Stimulated activated effector memory CD8-positive, alpha-beta T cell treated with anti-CD3 and anti-CD28 coated beads, Interleukin-12 subunit alpha, Interleukin-12 subunit beta, amount 100 ng/mL, for 72 hours (primary cell): Measurements from ENCODE around the gene NARS2.
"Not testable (repeated sequence)": the region's sequence is repeated elsewhere in the genome, so short reads cannot be mapped to it uniquely, and the experiment has no call there.

Experiments
- ATAC-seq: fragments of 150-1000 bp; cut with Tn5 transposase; 2 replicates; pipeline ENCODE4 v1.10.0; 2021
- DNase-seq, 2 donors: peaks; one replicate each; pipeline ENCODE4 v3.0.0; 2021 to 2022; ENCODE audit warnings: low spot score in 2 of 2
- H3K27ac Mint-ChIP-seq: one replicate; pipeline ENCODE4 v1.8.0; 2022; ENCODE audit warnings: mild to moderate bottlenecking, mixed read lengths
- H3K36me3 Mint-ChIP-seq: one replicate; pipeline ENCODE4 v1.8.0; 2022; ENCODE audit warnings: mild to moderate bottlenecking, mixed read lengths
- H3K4me1 Mint-ChIP-seq: one replicate; pipeline ENCODE4 v1.8.0; 2022; ENCODE audit warnings: mixed read lengths
- H3K4me3 Mint-ChIP-seq: one replicate; pipeline ENCODE4 v1.8.0; 2022; ENCODE audit warnings: mild to moderate bottlenecking, mixed read lengths
- H3K9me3 Mint-ChIP-seq: one replicate; pipeline ENCODE4 v1.8.0; 2022; ENCODE audit warnings: mixed read lengths

NARS2 gene, protein sequence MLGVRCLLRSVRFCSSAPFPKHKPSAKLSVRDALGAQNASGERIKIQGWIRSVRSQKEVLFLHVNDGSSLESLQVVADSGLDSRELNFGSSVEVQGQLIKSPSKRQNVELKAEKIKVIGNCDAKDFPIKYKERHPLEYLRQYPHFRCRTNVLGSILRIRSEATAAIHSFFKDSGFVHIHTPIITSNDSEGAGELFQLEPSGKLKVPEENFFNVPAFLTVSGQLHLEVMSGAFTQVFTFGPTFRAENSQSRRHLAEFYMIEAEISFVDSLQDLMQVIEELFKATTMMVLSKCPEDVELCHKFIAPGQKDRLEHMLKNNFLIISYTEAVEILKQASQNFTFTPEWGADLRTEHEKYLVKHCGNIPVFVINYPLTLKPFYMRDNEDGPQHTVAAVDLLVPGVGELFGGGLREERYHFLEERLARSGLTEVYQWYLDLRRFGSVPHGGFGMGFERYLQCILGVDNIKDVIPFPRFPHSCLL

GRCh38 chr11:78574386-78575381, at the start of gene NARS2:
Gene NARS2 (minus strand): TSS chr11:78574864. CDS start chr11:78574488, 376 bp downstream.
- Mint-ChIP-seq H3K9me3 (no peaks in the 10 kb centered on the region), H3K36me3 (peaks cover 27% of the 10 kb centered on the region), H3K4me3 (peak within 1 kb of the TSS; percentile 95), H3K27ac (peak within 1 kb of the TSS; percentile 96), H3K4me1 (peaks cover 22% of the 10 kb centered on the region)
- peak; percentile 96 for ATAC-seq
- DNase-seq, result peak; percentile 93 to 98

- H3K9me3 Mint-ChIP-seq, result peaks cover 11% of the 10 kb centered on the region
- H3K27ac Mint-ChIP-seq, result no peak overlapping the region
- no peaks in the 10 kb centered on the region for H3K36me3 Mint-ChIP-seq
- ATAC-seq, result no peak
- H3K4me1 Mint-ChIP-seq, result no peaks in the 10 kb centered on the region
- DNase-seq, result no peak
- H3K4me3 Mint-ChIP-seq, result no peak overlapping the region
These were observed 48.0 kb upstream of the NARS2 start for GRCh38 chr11:78622666-78623065.

- H3K9me3 Mint-ChIP-seq, result peaks cover 8% of the 10 kb centered on the region
- no peak overlapping the region for H3K4me3 Mint-ChIP-seq
- no peaks in the 10 kb centered on the region for H3K4me1 Mint-ChIP-seq
- H3K27ac Mint-ChIP-seq, result no peak overlapping the region
- no peaks in the 10 kb centered on the region for H3K36me3 Mint-ChIP-seq
- no peak for ATAC-seq
- no peak for DNase-seq
These were observed 45.5 kb upstream of the NARS2 start for GRCh38 chr11:78620159-78620558.

- Mint-ChIP-seq H3K27ac (no peak overlapping the region), H3K4me1 (no peaks in the 10 kb centered on the region), H3K4me3 (no peak overlapping the region), H3K36me3 (no peaks in the 10 kb centered on the region), H3K9me3 (peaks cover 8% of the 10 kb centered on the region)
- ATAC-seq, result no peak
- no peak for DNase-seq
These were observed 41.1 kb upstream of the NARS2 start for GRCh38 chr11:78615724-78616123.

DNA sequence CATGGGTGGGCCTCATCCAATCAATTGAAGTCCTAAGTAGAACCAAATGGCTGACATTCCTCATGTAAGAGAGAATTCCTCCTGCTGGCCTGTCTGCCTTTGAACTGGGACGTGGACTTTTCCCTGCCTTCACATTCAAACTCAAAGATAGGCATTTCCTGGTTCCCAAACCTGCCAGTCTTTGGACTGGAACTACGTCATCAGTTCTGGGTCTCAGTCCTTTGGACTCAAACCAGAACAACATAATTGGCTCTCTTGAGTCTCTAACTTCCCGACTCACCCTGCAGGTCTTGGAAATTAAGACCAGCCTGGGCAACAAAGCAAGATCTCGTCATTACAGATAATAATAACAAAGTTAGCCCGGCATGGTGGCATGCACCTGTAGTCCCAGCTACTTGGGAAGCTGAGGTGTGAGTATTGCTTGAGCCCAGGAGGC, 38.7 kb upstream of the NARS2 start:
- no peak overlapping the region for H3K27ac Mint-ChIP-seq
- no peaks in the 10 kb centered on the region for H3K9me3 Mint-ChIP-seq
- H3K4me1 Mint-ChIP-seq, result no peaks in the 10 kb centered on the region
- no peak for ATAC-seq
- no peaks in the 10 kb centered on the region for H3K36me3 Mint-ChIP-seq
- DNase-seq, result no peak
- H3K4me3 Mint-ChIP-seq, result no peak overlapping the region

- no peak overlapping the region for H3K4me3 Mint-ChIP-seq
- no peaks in the 10 kb centered on the region for H3K9me3 Mint-ChIP-seq
- no peak for DNase-seq
- ATAC-seq, result no peak
- H3K27ac Mint-ChIP-seq, result no peak overlapping the region
- no peaks in the 10 kb centered on the region for H3K36me3 Mint-ChIP-seq
- H3K4me1 Mint-ChIP-seq, result no peaks in the 10 kb centered on the region
These were observed 38.2 kb upstream of the NARS2 start for GRCh38 chr11:78612721-78613377.

DNA sequence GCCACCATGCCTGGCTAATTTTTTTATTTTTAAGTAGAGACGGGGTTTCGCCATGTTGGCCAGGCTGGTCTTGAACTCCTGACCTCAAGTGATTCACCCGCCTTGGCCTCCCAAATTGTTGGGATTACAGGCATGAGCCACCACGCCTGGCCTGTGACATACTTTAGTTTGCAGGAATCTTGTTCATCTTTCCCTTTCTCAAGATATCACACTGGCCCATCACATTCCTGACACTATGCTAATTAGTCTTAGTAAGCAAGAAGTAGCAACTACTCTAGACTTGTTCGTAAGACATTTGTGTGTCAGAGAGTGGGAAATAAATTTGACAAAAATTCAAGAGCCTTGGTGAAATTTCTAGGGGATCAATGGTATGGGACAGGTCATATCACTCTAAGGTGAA, 34.7 kb upstream of the NARS2 start:
- H3K4me1 Mint-ChIP-seq, H3K9me3 Mint-ChIP-seq, H3K4me3 Mint-ChIP-seq, H3K27ac Mint-ChIP-seq, DNase-seq, ATAC-seq, H3K36me3 Mint-ChIP-seq: not testable (repeated sequence)

- Mint-ChIP-seq H3K4me3 (no peak overlapping the region), H3K9me3 (no peaks in the 10 kb centered on the region)
These were observed 33.0 kb upstream of the NARS2 start for GRCh38 chr11:78607696-78608095.

DNA sequence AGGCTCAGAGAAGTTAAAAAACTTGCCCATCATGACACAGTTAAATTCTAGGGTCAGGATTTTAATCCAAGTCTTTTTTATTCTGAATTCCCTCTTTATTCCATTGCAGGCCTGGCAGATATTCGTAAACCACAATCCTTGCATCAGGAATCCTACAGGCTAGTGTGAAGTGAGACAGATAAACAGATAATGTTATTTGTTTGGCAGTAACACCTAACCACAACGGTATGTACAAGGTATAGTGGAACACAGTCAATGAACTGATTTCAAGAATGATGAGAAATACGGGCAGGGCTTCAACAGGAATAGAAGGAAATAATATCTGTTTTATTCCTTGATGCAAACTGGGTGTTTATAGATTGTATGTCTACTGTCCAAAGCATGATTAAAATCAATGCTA, 32.0 kb upstream of the NARS2 start:
- ATAC-seq (no peak), DNase-seq (no peak)
- Mint-ChIP-seq H3K36me3 (no peaks in the 10 kb centered on the region), H3K27ac (no peak overlapping the region), H3K4me1 (no peaks in the 10 kb centered on the region), H3K4me3 (no peak overlapping the region), H3K9me3 (no peaks in the 10 kb centered on the region)

More at GRCh38 chr11:78607696-78608095, 33.0 kb upstream of the NARS2 start:
- Mint-ChIP-seq H3K36me3 (no peaks in the 10 kb centered on the region), H3K27ac (no peak overlapping the region), H3K4me1 (no peaks in the 10 kb centered on the region)
- ATAC-seq (no peak), DNase-seq (no peak)

DNA sequence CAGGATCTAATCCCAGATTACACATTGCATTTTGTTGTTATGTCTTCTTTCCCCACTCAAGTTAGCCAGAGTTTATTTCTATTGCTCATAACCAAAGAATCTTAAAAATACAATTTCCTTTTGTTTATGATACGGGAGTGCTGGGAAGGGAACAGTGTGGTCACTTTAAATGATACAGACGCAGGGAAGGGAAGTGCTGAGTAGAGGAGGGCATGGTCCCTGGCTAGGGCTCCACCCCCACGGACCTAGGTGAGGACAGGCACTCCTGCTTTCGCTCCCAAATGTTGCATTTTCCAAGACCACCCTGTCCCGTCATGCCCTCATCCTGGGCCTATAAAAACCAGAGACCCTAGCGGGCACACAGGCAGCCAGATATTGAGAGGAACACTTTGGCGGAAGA, 30.6 kb upstream of the NARS2 start:
- Mint-ChIP-seq H3K36me3 (no peaks in the 10 kb centered on the region), H3K9me3 (no peaks in the 10 kb centered on the region), H3K4me1 (no peaks in the 10 kb centered on the region), H3K4me3 (no peak overlapping the region), H3K27ac (no peak overlapping the region)
- ATAC-seq, result no peak
- DNase-seq, result no peak

DNA sequence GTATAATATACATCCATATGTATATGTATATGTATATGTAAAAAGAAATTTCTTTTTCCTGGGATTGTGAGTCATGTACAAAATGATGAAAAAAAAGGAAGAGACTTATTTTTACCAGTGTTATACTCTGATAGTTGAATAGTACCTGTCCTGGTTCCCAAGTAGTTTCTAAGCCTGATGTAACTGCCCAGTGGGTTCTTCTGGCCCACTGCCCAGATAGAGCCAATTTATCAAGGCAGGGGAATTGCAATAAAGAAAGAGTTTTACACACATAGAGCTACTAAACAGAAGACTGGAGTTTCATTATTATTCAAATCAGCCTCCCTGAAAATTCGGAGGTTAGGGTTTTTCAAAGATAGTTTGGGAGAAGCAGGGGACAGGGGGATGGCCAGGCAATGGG, 29.1 kb upstream of the NARS2 start:
- Mint-ChIP-seq H3K4me1 (no peaks in the 10 kb centered on the region), H3K9me3 (no peaks in the 10 kb centered on the region)
- no peak for ATAC-seq

GRCh38 chr11:78602771-78603170, 28.1 kb upstream of the NARS2 start:
- H3K4me1 Mint-ChIP-seq, H3K9me3 Mint-ChIP-seq, ATAC-seq, H3K4me3 Mint-ChIP-seq, H3K27ac Mint-ChIP-seq, H3K36me3 Mint-ChIP-seq, DNase-seq: not testable (repeated sequence)

More for the DNA sequence above, 29.1 kb upstream of the NARS2 start:
- H3K36me3 Mint-ChIP-seq, result no peaks in the 10 kb centered on the region
- no peak for DNase-seq
- no peak overlapping the region for H3K27ac Mint-ChIP-seq
- no peak overlapping the region for H3K4me3 Mint-ChIP-seq

DNA sequence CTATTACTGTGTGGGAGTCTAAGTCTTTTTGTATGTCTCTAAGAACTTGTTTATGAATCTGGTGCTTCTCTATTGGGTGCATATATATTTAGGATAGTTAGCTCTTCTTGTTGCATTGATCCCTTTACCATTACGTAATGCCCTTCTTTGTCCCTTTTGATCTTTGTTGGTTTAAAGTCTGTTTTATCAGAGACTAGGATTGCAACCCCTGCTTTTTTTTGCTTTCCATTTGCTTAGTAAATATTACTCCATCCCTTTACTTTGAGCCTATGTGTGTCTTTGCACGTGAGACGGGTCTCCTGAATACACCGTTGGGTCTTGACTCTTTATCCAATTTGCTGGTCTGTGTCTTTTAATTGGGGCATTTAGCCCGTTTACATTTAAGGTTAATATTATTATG, 26.4 kb upstream of the NARS2 start:
- not testable (repeated sequence) for ATAC-seq, H3K9me3 Mint-ChIP-seq, H3K27ac Mint-ChIP-seq, H3K4me1 Mint-ChIP-seq, H3K36me3 Mint-ChIP-seq, H3K4me3 Mint-ChIP-seq, DNase-seq

GRCh38 chr11:78597579-78597978, 22.9 kb upstream of the NARS2 start:
- not testable (repeated sequence) for H3K4me3 Mint-ChIP-seq, H3K27ac Mint-ChIP-seq, H3K9me3 Mint-ChIP-seq, H3K4me1 Mint-ChIP-seq, H3K36me3 Mint-ChIP-seq, ATAC-seq, DNase-seq
